Measurements from ENCODE around the gene SLC4A7. TPM values are rescaled to one million over a fixed set of nuclear protein-coding genes. Genes with fewer than 3 reads are reported as not detected.
A peak's percentile ranks its signal among the peaks of the same experiment; 100 is the strongest.

SLC4A7 gene
- total RNA-seq, 4 donors from 2014 or later = 23.1 to 62.9 (median 43.6) TPM

DNA sequence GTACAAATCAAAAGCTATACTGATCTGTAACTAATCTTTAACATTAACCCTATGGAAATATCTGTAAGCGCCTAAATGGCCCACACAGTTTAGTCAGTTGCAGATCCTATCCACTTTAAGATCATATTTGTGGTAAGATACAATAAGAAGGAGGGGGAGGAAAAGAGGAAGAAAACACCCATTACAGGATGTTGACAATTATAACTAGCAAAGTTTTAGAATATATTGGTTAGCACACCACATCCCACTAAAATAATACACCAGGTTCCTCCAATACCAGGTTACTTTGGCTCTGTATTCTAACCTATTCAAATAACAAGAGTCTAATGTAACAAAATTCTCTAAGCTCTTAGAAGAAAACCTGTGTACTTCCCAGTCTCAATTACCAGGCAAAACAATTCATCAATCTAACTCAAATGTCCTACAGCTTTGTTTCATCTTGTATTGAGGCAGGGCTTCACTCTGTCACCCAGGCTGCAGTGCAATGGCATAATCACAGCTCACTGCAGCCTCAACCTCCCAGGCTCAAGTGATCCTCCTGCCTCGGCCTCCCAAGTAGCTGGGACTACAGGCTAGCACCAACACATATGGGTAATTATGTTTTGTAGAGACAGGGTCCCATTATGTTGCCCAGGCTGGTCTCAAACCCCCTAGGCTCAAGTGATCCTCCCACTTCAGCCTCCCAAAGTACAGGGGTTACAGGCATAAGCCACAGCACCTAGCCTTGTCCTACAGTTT lies 4.2 kb downstream of the SLC4A7 start:
- no peaks in the 10 kb centered on the region for H3K27me3 ChIP-seq
- no peak overlapping the region for H3K27ac ChIP-seq
- H3K36me3 ChIP-seq = no peaks in the 10 kb centered on the region
- TF ChIP-seq CTCF (IDR thresholded peaks at IDR 0.05) = no peak
- no peak for TF ChIP-seq POLR2AphosphoS5 (IDR thresholded peaks at IDR 0.05)
- TF ChIP-seq POLR2A (IDR thresholded peaks at IDR 0.05) = no peak
- no peak for TF ChIP-seq EP300 (IDR thresholded peaks at IDR 0.05)
- H3K4me1 ChIP-seq = peaks cover 0 to 59% (median 8%) of the 10 kb centered on the region in 3 donors
- no peak for ATAC-seq
- H3K9me3 ChIP-seq = no peaks in the 10 kb centered on the region
- 76 to 92% methylated on average over 1 to 2 of the region's 2 CpGs for WGBS, 2 donors (ENCODE audit: low coverage in 1 of 2)
- no peak overlapping the region for H3K4me3 ChIP-seq

- WGBS, 2 donors (ENCODE audit: low coverage in 1 of 2) = 81 to 92% methylated on average over 6 of the region's 6 CpGs
These were observed 12.1 kb downstream of the SLC4A7 start for GRCh38 chr3:27471923-27472550.

DNA sequence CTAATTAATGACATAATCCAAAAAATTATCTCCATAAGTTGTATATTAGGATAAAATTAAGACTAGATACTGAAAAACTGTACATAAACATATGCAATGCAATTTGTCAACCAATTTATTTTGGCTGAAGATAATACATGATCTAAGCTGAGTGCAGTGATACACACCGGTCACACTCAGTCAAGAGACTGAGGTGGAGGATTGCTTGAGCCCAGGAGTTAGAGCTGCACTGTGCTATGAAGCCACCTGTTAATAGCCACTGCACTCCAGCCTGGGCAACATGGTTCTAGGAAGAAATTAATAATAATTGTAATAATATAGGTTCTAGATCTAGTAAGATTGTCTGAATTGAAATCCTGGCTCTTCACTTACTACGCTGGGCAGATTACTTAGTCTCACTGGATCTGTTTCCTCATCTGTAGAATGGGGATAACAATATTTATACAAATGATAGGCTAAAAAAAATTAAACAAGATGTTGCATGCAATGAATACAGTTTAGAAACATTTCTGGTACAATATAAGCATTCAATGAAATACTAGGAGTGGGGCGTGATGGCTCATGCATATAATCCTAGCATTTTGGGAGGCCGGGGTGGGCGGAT lies 15.8 kb downstream of the SLC4A7 start:
- Histone ChIP-seq H3K27me3 (no peaks in the 10 kb centered on the region), H3K4me3 (no peak overlapping the region), H3K4me1 (peaks cover 0 to 48% (median 0%) of the 10 kb centered on the region in 3 donors), H3K9me3 (no peaks in the 10 kb centered on the region), H3K36me3 (no peaks in the 10 kb centered on the region), H3K27ac (no peak overlapping the region)
- TF ChIP-seq EP300 (IDR thresholded peaks at IDR 0.05) = no peak
- TF ChIP-seq CTCF (IDR thresholded peaks at IDR 0.05) = no peak
- TF ChIP-seq POLR2A (IDR thresholded peaks at IDR 0.05) = no peak
- TF ChIP-seq POLR2AphosphoS5 (IDR thresholded peaks at IDR 0.05) = no peak
- no peak for ATAC-seq
- WGBS, 2 donors (ENCODE audit: low coverage in 1 of 2) = 89 to 93% methylated on average over 2 to 5 of the region's 5 CpGs

More at GRCh38 chr3:27471923-27472550, 12.1 kb downstream of the SLC4A7 start:
- no peak for ATAC-seq
- H3K27me3 ChIP-seq = no peaks in the 10 kb centered on the region
- no peak for TF ChIP-seq EP300 (IDR thresholded peaks at IDR 0.05)
- no peak for TF ChIP-seq POLR2AphosphoS5 (IDR thresholded peaks at IDR 0.05)
- no peak for TF ChIP-seq CTCF (IDR thresholded peaks at IDR 0.05)
- TF ChIP-seq POLR2A (IDR thresholded peaks at IDR 0.05) = no peak
- no peak overlapping the region for H3K27ac ChIP-seq
- peaks cover 0 to 54% (median 0%) of the 10 kb centered on the region in 3 donors for H3K4me1 ChIP-seq
- H3K9me3 ChIP-seq = no peaks in the 10 kb centered on the region
- H3K36me3 ChIP-seq = no peaks in the 10 kb centered on the region
- H3K4me3 ChIP-seq = no peak overlapping the region

DNA sequence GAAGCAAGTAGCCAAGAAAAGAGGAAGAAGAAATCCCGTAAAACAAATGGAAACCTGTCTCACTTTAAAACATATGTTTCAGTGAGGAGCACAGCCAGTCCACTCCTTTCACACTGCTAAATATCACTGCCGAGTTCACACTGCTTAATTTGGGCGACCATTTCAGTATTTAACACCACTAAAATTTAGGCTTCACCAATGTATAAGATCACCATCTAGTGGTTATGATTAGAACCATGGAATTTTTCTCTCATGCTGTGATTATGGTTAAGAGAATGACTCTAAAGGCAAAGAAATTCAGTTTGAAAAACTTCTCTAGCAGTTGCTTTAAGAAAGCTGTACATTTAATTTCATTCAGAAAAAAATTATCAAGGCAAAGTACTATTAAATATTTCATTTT lies 16.6 kb downstream of the SLC4A7 start:
- Histone ChIP-seq H3K4me1 (peaks cover 0 to 48% (median 0%) of the 10 kb centered on the region in 3 donors), H3K4me3 (no peak overlapping the region), H3K27ac (no peak overlapping the region), H3K9me3 (no peaks in the 10 kb centered on the region), H3K27me3 (no peaks in the 10 kb centered on the region), H3K36me3 (no peaks in the 10 kb centered on the region)
- ATAC-seq = peak; percentile 51
- 1 to 2% methylated on average over 3 of the region's 3 CpGs for WGBS, 2 donors (ENCODE audit: low coverage in 1 of 2)
- no peak for TF ChIP-seq POLR2AphosphoS5 (IDR thresholded peaks at IDR 0.05)
- no peak for TF ChIP-seq EP300 (IDR thresholded peaks at IDR 0.05)
- peak; percentile 51 to 69 (median 60) for TF ChIP-seq CTCF (IDR thresholded peaks at IDR 0.05)
